COLO668 (cell line): ENCODE data around the gene PPM1D.
"Not testable (repeated sequence)": the region's sequence is repeated elsewhere in the genome, so short reads cannot be mapped to it uniquely, and the experiment has no call there.

Experiments
- DNase-seq: peaks from one replicate; lab custom pipeline; 2025; ENCODE audit not compliant: unreplicated experiment; lab: John Stamatoyannopoulos, UW

The PPM1D gene

DNA sequence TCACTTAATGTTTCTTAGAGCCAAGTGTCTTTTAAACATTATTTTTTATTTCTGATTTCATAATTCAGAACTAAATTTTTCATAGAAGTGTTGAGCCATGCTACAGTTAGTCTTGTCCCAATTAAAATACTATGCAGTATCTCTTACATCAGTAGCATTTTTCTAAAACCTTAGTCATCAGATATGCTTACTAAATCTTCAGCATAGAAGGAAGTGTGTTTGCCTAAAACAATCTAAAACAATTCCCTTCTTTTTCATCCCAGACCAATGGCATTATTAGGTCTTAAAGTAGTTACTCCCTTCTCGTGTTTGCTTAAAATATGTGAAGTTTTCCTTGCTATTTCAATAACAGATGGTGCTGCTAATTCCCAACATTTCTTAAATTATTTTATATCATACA, 64.0 kb downstream of the PPM1D start:
- no peak for DNase-seq

GRCh38 chr17:60665602-60666001, 65.6 kb downstream of the PPM1D start:
- DNase-seq = no peak

GRCh38 chr17:60668741-60669140, 68.7 kb downstream of the PPM1D start:
- DNase-seq = not testable (repeated sequence)

DNA sequence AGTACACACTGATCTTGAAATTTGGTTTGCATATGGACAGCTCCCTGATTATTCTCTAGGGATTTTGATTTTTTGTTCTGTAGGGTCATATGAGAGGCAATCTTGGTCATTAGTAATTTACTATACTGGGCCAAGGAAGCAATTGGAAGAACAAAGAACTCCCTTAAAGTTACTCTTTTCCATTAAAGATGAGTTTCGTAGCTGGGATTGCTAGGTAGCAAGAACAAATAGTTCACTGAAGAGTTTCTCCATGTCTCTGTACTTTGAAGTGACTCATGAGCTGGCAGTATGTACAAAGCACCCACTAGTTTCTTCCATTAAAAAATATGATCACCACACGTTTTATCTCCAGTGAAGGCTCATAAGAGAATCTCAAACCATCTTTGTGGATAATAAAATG, 71.5 kb downstream of the PPM1D start:
- DNase-seq = no peak

- not testable (repeated sequence) for DNase-seq
Measured at GRCh38 chr17:60674637-60675036, 74.6 kb downstream of the PPM1D start.

- no peak for DNase-seq
Measured at GRCh38 chr17:60675997-60676396, 76.0 kb downstream of the PPM1D start.

- DNase-seq = no peak
Measured at GRCh38 chr17:60676758-60677307, 76.8 kb downstream of the PPM1D start.

- DNase-seq = peak; percentile 91
Measured at GRCh38 chr17:60677308-60678117, 77.5 kb downstream of the PPM1D start, which contains the start of gene BCAS3. Gene BCAS3, plus strand, starts transcription at chr17:60677851.

DNA sequence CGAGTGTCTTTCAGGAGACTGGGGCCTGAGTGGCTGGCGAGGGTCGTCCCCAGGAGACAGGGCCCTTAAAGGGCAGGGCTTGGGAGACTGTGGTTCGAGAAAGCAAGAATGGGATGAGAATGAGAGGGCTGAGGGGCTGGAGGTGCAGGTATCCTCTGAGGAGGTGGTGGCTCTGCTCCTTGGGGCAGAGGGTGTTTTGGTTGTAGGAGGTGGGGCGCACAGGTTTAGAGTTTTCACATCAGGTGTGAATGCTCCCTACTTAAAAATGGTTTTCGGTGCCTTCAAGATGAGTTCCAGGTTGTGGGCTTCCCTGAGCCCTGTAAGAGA, 78.1 kb downstream of the PPM1D start:
- no peak for DNase-seq

DNA sequence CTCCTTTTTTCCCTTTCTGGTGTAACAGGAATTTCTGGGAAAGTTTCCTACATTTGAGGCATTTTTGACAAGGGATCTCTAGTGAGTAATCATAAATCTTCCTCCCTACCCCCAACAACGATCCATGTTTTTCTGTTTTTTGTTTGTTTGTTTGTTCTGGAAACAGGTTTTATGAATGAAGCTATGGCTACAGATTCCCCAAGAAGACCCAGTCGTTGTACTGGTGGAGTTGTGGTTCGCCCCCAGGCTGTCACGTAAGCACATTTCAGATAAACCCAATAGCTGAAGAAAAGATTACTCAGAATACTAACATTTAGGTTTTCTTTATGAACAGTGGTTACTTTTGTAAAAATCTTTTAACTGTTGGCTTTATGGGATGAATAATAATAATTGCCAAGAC, 79.3 kb downstream of the PPM1D start:
- DNase-seq = no peak

DNA sequence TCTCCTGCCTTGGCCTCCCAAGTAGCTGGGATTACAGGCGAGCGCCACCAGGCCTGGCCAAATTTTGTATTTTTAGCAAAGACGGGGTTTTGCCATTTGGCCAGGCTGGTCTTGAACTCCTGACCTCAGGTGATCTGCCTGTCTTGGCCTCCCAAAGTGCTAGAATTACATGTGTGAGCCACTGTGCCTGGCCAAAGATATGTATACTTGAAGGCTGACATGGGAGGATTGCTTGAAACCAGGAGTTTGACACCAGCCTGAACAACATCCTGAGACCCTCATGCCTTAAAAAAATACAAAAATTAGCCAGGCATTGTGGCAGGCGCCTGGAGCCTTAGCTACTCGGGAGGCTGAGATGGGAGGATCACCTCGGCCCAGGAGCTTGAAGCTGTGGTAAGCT, 80.8 kb downstream of the PPM1D start:
- DNase-seq = no peak

GRCh38 chr17:60685437-60685836, 85.4 kb downstream of the PPM1D start:
- DNase-seq = no peak

- DNase-seq = no peak
Measured at GRCh38 chr17:60695960-60696359, 96.0 kb downstream of the PPM1D start.

DNA sequence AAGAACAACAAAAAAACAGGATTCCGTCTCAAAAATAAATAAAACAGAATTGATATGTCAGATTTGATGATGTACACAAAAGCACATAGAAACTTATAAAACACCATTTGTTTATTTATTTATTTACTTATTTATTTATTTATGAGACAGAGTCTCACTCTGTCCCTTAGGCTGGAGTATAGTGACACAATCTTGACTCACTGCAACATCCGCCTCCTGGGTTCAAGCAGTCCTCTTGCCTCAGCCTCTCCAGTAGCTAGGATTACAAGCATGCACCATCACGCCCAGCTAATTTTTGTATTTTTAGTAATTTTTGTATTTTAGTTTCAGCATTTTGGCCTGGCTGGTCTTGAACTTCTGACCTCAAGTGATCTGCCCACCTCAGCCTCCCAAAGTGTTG, 99.1 kb downstream of the PPM1D start:
- DNase-seq = no peak

- no peak for DNase-seq
Measured at GRCh38 chr17:60704170-60704569, 104.2 kb downstream of the PPM1D start.

- DNase-seq = no peak
Measured at GRCh38 chr17:60712675-60713074, 112.7 kb downstream of the PPM1D start.

DNA sequence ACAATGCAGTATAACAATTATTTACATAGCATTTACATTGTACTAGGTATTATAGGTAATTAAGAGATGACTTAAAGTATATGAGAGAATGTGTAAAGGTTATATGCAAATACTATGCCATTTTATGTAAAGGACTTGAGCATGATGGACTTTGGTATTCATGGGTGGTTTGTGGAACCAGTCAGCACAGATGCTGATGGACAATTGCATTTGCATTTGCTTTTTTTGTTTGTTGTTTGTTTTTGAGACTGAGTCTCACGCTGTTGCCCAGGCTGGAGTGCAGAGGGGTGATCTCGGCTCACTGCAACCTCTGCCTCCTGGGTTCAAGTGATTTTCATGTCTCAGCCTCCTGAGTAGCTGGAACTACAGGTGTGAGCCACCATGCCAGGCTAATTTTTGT, 113.6 kb downstream of the PPM1D start:
- no peak for DNase-seq
